Neuron (in vitro differentiated cells): Measurements from ENCODE around the gene MAP7D2.
A peak's percentile ranks its signal among the peaks of the same experiment; 100 is the strongest.
"Not testable (repeated sequence)": the region's sequence is repeated elsewhere in the genome, so short reads cannot be mapped to it uniquely, and the experiment has no call there.

ENCODE experiments used
- H2AFZ ChIP-seq: one replicate; pipeline ENCODE4 v1.6.1; 2013; ENCODE audit warnings: low read depth, mild to moderate bottlenecking, inconsistent platforms, low read length, moderate library complexity
- H3K27me3 ChIP-seq: one replicate; pipeline ENCODE4 v1.6.1; 2013; ENCODE audit warnings: low read length; ENCODE audit not compliant: insufficient read depth
- H3K36me3 ChIP-seq: one replicate; pipeline ENCODE4 v1.6.1; 2013; ENCODE audit warnings: low read length; ENCODE audit not compliant: insufficient read depth
- H3K4me1 ChIP-seq: one replicate; pipeline ENCODE4 v1.6.1; 2013; ENCODE audit warnings: low read length; ENCODE audit not compliant: insufficient read depth
- H3K4me3 ChIP-seq: 2 replicates; pipeline ENCODE4 v1.5.1; 2013; ENCODE audit warnings: mild to moderate bottlenecking, low read length, moderate library complexity
- H3K9me3 ChIP-seq: one replicate; pipeline ENCODE4 v1.6.1; 2013; ENCODE audit warnings: low read length

Gene MAP7D2

GRCh38 chrX:20132666-20133065, 16.0 kb upstream of the MAP7D2 start:
- Histone ChIP-seq H3K4me3 (no peak overlapping the region), H3K36me3 (peaks cover 49% of the 10 kb centered on the region), H2AFZ (no peak overlapping the region)

GRCh38 chrX:20130357-20130756, 13.7 kb upstream of the MAP7D2 start:
- Histone ChIP-seq H3K4me1 (no peaks in the 10 kb centered on the region), H3K27me3 (no peaks in the 10 kb centered on the region), H3K9me3 (no peaks in the 10 kb centered on the region), H3K36me3 (peaks cover 33% of the 10 kb centered on the region), H3K4me3 (no peak overlapping the region), H2AFZ (no peak overlapping the region)

More at GRCh38 chrX:20132666-20133065, 16.0 kb upstream of the MAP7D2 start:
- Histone ChIP-seq H3K9me3 (no peaks in the 10 kb centered on the region), H3K27me3 (no peaks in the 10 kb centered on the region), H3K4me1 (no peaks in the 10 kb centered on the region)

- Histone ChIP-seq H3K9me3 (no peaks in the 10 kb centered on the region), H3K4me3 (no peak overlapping the region), H2AFZ (no peak overlapping the region), H3K36me3 (peaks cover 34% of the 10 kb centered on the region), H3K4me1 (no peaks in the 10 kb centered on the region), H3K27me3 (no peaks in the 10 kb centered on the region)
Observed at GRCh38 chrX:20129547-20129946, 12.8 kb upstream of the MAP7D2 start.

- H2AFZ ChIP-seq, result no peak overlapping the region
- no peaks in the 10 kb centered on the region for H3K4me1 ChIP-seq
- H3K4me3 ChIP-seq, result no peak overlapping the region
- no peaks in the 10 kb centered on the region for H3K27me3 ChIP-seq
- no peaks in the 10 kb centered on the region for H3K9me3 ChIP-seq
- peaks cover 34% of the 10 kb centered on the region for H3K36me3 ChIP-seq
Observed at GRCh38 chrX:20128670-20129069, 12.0 kb upstream of the MAP7D2 start.

- not testable (repeated sequence) for H3K4me1 ChIP-seq, H2AFZ ChIP-seq, H3K4me3 ChIP-seq, H3K9me3 ChIP-seq, H3K27me3 ChIP-seq
- peaks cover 24% of the 10 kb centered on the region for H3K36me3 ChIP-seq
Observed at GRCh38 chrX:20127440-20127839, 10.7 kb upstream of the MAP7D2 start.

GRCh38 chrX:20126833-20127232, 10.1 kb upstream of the MAP7D2 start:
- peaks cover 20% of the 10 kb centered on the region for H3K36me3 ChIP-seq
- H3K27me3 ChIP-seq, result not testable (repeated sequence)

GRCh38 chrX:20124964-20125363, 8.3 kb upstream of the MAP7D2 start:
- Histone ChIP-seq H3K4me1 (no peaks in the 10 kb centered on the region), H3K9me3 (no peaks in the 10 kb centered on the region), H3K27me3 (no peaks in the 10 kb centered on the region), H3K4me3 (no peak overlapping the region), H2AFZ (no peak overlapping the region), H3K36me3 (peaks cover 14% of the 10 kb centered on the region)

More at GRCh38 chrX:20126833-20127232, 10.1 kb upstream of the MAP7D2 start:
- H3K4me1 ChIP-seq, H3K4me3 ChIP-seq, H2AFZ ChIP-seq, H3K9me3 ChIP-seq: not testable (repeated sequence)

GRCh38 chrX:20118065-20118824, 1.5 kb upstream of the MAP7D2 start:
- H3K4me3 ChIP-seq, result no peak overlapping the region
- H3K36me3 ChIP-seq, result no peaks in the 10 kb centered on the region
- H3K4me1 ChIP-seq, result no peaks in the 10 kb centered on the region
- H3K27me3 ChIP-seq, result peaks cover 6% of the 10 kb centered on the region
- peaks cover 6% of the 10 kb centered on the region for H3K9me3 ChIP-seq
- no peak overlapping the region for H2AFZ ChIP-seq

GRCh38 chrX:20116087-20116576, 575 bp downstream of the MAP7D2 start:
- H3K9me3 ChIP-seq, result peaks cover 6% of the 10 kb centered on the region
- no peaks in the 10 kb centered on the region for H3K36me3 ChIP-seq
- peak overlapping the region; percentile 42 for H2AFZ ChIP-seq
- H3K27me3 ChIP-seq, result peaks cover 9% of the 10 kb centered on the region
- no peak overlapping the region for H3K4me3 ChIP-seq
- no peaks in the 10 kb centered on the region for H3K4me1 ChIP-seq

GRCh38 chrX:20112022-20112774, 4.5 kb downstream of the MAP7D2 start:
- H3K9me3 ChIP-seq, result peaks cover 5% of the 10 kb centered on the region
- H3K27me3 ChIP-seq, result peaks cover 9% of the 10 kb centered on the region
- H3K4me1 ChIP-seq, result no peaks in the 10 kb centered on the region
- H3K36me3 ChIP-seq, result no peaks in the 10 kb centered on the region
- H3K4me3 ChIP-seq, result no peak overlapping the region
- no peak overlapping the region for H2AFZ ChIP-seq

GRCh38 chrX:20111271-20111670, 5.4 kb downstream of the MAP7D2 start:
- Histone ChIP-seq H3K9me3 (no peaks in the 10 kb centered on the region), H3K4me1 (no peaks in the 10 kb centered on the region), H2AFZ (no peak overlapping the region), H3K36me3 (no peaks in the 10 kb centered on the region), H3K4me3 (no peak overlapping the region), H3K27me3 (peaks cover 6% of the 10 kb centered on the region)

GRCh38 chrX:20101934-20102581, 14.6 kb downstream of the MAP7D2 start:
- Histone ChIP-seq H3K27me3 (no peaks in the 10 kb centered on the region), H3K36me3 (no peaks in the 10 kb centered on the region), H3K9me3 (no peaks in the 10 kb centered on the region)

GRCh38 chrX:20091499-20091898, 25.2 kb downstream of the MAP7D2 start:
- Histone ChIP-seq H3K36me3 (no peaks in the 10 kb centered on the region), H3K4me1 (no peaks in the 10 kb centered on the region), H2AFZ (no peak overlapping the region), H3K9me3 (no peaks in the 10 kb centered on the region), H3K27me3 (no peaks in the 10 kb centered on the region), H3K4me3 (no peak overlapping the region)

More at GRCh38 chrX:20101934-20102581, 14.6 kb downstream of the MAP7D2 start:
- Histone ChIP-seq H3K4me3 (no peak overlapping the region), H3K4me1 (no peaks in the 10 kb centered on the region), H2AFZ (no peak overlapping the region)
